HG03060 (cell line): Measurements from ENCODE around the gene SKOR2.

Source experiments
- ATAC-seq: cut with Tn5 transposase; IDR thresholded peaks from one replicate; pipeline ENCODE4 v1.9.1; 2021; ENCODE audit warnings: low read depth, moderate number of reproducible peaks; ENCODE audit not compliant: unreplicated experiment

The SKOR2 gene

DNA sequence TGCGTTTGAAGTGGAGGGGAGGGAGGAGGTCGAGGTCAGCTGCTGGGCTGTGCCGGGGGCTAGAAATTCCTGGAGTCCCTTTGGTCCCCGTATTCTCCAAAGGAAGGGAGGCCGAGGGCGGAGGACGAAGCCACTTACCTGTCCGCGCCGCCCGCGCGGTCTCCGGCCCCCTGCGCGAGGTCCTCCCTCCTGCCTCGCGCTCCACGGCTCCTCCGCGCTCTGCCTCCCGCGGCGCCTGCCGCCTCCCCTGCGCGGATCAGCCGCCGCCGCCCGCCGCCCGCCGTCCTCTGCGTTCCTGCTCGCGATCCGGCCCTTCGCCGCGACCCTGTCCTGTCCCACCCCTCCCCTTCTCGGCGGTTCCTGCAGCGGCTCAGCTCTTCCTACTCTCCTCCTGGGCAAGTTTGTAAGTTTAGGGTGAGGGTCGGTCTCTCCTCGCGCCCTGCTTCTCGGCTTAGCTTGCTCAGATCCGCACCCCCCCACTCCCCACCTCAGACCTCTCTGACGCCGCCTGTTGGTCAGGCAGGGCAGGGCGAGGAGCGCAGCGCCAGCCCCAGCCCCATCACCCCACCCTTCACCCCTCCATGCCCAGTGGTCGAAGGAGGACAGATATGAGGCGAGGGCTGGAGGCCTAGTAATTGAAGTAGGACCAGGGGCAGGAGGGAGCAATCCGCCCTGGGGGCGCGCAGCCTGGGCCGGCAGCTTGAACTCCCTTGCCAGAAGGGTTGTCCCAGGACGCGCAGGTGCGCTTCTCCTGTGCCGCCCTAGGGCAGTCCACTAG is 9.7 kb upstream of the SKOR2 start:
- ATAC-seq: no peak

GRCh38 chr18:47260120-47260923 is 8.9 kb upstream of the SKOR2 start:
- ATAC-seq: no peak

- ATAC-seq: no peak
Observed at GRCh38 chr18:47254341-47254939, 3.0 kb upstream of the SKOR2 start.

- ATAC-seq: no peak
Observed at GRCh38 chr18:47253101-47253654, 1.7 kb upstream of the SKOR2 start.

DNA sequence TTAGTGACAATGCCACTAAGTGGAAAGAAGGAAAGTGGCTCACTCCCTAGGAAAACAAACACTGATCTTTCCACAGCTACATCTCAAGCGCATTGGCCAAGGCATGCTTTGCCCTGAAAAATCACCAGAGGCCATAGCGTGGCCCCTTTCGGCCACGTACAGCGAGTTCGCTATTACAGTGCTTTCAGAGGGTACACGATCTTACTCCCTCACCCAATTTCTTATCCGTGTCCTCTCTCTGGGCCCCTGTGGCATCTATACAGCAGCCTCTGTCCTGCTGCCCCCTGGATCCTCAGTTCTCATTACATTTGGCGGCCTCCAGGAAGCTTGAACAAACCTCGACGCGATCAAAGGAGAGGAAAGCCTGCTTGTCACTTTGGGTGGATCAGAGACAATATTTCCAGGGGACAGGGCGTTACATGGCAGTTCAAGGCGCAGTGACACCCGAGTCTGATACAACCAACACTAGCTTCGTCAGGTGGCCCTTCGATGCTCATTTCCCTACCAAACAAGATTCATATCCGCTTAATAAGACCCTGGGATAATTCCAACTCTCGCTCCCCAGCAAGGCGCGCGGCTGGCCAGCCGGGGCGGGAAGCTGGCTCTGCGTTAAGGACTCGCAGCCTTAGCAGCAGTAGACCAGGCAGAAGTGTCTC is 941 bp downstream of the SKOR2 start:
- no peak for ATAC-seq

DNA sequence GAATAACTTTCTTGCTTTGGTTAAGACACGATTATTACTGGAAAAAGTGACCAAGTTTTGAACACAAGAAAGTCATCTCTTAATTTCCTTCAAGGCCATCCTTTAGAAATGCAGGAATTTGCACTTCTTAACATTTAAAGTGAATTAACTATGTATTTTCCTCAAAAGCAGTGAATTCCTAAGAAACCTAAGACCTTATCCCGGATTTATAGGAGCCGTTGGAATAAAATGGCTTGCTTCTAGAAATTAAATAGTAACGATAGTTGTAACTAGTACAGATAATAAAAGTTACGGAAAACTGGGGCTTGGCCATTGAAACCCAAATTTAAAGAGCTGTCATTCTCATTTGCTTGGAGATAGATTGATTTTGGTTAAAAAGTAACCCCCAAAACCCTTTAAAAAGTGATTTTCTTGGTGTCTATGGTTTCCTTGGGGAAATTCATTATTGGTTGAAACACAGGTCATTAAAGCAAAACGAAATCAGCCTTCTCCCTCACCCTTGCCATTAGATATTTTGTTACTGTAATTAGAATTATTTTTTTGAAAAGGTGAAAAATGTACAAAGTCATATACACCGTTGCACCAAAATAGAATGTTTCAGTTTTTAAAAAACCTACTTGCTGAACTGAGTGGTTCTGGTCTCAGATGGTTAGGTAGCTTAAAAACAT is 2.0 kb downstream of the SKOR2 start:
- no peak for ATAC-seq

DNA sequence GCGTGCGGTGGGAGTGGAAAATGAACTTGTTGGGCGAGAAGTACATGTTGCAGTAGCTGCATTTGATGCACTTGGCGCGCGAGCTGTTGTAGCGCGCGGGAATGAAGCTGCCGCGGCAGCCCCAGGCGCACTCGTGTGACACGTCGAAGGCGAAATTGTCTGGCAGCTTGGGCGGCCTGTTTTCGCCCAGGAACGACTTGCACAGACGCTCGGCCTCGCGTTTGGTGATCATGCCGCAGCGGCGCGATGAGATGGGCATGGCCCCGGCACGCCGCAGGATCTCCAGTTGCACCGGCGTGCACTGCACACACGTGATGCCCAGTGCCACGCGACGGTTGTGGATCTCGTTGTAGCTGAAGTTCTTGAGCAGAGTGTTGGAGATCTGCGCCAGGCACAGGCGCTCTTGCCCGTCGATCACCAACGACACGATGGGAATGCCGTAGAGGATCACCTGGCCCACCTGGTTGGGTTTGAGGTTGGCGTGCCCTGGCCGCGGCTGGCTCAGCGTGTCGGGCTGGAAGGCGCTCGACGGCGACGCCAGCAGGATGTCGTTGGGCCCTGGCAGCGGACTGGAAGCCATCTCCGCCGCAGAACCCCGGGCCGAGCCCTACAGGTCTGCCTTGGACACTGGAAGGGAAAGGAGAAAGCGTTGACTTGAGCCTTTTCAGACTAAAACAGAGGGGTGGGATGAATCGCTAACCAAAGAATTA is 2.7 kb downstream of the SKOR2 start:
- ATAC-seq: no peak

DNA sequence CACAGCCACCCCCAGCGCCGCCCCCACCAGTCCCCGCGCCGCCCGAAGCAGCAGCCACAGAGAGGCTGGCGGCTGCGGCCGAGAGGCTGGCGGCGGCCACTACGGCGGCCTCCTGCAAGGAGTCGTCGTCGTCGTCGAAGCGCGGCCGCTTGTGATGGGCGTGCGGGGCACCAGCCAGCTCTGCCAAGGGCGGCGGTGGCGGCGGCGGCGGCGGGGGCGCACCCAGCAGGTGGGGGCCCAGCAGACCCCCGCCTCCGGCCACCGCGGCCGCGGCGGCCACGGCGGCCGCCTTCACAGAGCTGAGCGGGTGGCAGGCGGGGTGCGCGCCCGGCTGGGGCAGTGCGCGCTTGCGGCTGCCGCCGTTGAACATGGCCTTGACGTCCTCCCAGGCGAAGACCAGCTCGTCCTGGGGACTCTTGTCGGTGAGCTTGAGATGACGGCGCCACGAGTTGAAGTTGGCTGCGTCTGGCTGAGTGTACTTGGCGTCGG is 3.3 kb downstream of the SKOR2 start:
- ATAC-seq: no peak

DNA sequence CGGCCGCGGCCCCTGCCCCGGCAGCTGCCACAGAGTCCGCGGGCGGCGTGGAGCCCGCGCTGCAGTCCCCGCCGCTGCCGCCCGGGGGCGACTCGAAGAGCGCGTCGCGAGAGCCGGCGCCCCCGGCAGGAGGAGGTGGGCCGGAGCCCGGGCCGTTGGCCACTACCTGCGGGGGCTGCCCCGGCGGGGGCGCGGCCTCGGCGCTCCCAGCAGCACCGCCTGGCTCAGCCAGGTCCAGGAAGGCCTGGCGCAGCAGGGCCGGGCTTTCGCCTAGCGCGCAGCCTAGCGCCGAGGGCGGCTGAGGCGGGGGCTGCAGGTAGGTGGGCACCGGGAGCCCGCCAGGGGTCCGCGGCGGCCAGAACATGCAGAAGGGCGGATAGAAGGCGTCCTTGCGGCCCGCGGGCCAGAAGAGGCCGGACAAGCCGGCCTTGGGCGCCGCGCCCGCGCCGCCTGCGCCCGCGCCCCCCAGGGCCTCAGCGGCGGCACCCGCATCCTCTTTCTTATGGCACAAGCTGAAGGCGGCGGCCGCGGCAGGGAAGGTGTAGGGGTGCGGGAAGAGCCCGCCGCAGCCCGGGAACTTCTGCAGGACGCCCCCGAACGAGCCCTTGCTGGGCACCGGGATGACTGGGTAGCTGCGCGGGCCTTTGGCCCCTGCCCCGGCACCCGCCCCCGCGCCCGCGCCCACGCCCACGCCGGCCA is 3.9 kb downstream of the SKOR2 start:
- ATAC-seq: no peak

- ATAC-seq: no peak
Observed at GRCh38 chr18:47247036-47247415, 4.4 kb downstream of the SKOR2 start.

DNA sequence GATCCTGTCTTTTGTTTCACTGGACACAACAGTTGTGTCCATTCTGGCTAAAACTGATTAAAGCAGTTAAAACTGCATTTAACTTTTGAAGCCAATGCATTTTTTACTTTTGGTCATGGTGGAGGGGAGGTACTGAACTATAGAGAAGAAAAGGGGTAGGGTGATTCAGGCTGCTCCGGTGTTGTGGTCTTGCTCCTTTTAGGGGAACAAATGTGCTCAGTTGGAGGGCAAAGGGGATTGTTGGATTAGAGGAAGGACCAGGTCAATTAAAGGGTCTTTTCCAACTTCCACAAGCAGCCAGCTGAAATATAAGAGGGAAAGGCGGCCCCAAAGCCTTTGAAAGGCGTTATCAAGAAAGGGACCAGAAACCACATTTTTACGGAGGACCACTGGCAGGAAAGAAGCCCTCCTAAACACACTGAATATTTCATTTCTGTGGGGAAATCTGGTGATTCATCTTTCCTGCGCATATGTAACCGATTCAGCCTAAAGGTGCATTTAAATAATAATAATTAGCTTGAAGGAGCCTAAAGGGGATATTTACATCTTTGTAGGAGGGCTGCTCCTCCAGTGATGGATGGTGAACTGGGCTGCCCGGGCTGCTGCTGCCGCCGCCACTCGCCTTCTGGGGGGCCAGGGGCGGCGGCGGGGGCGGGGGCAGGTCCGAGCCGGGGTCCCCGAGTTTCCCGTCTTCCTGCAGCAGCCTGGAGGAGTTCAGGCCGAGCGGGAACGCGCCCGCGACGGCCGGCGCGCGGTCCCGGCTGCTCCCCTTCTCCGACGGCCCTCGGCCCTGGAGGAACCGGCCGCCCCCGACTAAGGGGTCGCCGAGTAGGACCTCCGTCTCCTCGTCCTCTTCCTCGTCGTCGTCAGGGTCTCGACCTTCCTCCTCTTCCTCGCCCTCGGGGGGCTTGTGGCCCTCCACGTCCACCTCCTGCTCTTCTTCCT is 5.2 kb downstream of the SKOR2 start:
- no peak for ATAC-seq

DNA sequence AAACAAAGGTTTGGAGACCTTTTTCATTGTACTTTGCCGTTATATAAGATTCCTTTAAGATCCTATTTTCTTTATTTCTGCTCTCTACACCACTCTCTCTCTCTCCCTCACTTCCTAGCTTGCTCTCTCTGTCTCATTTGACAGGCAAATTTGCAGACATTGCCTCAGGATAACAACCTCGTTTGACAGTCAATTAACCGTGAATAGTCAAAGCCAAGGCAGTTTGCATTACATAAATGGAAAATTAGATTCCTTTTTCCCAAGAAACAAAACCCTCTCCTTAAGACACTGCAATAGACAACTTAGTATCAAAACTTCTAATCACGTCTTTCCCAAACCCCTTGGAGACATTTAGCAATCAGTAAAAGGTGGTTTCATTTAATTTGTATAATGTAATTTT is 7.4 kb downstream of the SKOR2 start:
- no peak for ATAC-seq

GRCh38 chr18:47235096-47235495 is 16.4 kb downstream of the SKOR2 start:
- no peak for ATAC-seq

- no peak for ATAC-seq
Observed at GRCh38 chr18:47226660-47227059, 24.8 kb downstream of the SKOR2 start.

- no peak for ATAC-seq
Observed at GRCh38 chr18:47215554-47216138, 35.8 kb downstream of the SKOR2 start.

- ATAC-seq: no peak
Observed at GRCh38 chr18:47209171-47209570, 42.3 kb downstream of the SKOR2 start.

GRCh38 chr18:47206945-47207637 is 44.4 kb downstream of the SKOR2 start:
- no peak for ATAC-seq
